ENCODE data around the gene SETD5. TPM values are rescaled to one million over a fixed set of nuclear protein-coding genes. Genes with fewer than 3 reads are reported as not detected.

The SETD5 gene
- total RNA-seq, 1 donor from 2014 or later, result 124 TPM

DNA sequence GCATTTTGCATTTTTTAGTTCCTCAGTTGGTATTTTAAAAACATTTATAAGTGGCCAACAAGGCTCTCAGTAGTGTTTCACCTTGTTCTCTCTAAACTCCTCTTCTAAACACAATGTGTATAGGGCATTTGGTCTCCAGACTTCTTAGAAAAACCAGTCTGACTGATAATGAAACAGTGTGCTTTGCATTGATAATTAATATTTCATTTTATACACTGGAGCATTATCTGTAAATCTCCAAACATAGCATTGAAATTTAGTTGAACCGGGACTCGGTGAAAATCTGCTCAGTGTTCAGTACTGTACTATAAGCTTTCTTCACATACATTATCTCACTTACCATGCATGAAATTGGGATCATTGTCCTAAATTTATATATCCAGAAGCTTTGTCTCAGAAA lies 53.6 kb downstream of the SETD5 start:
- H3K27me3 ChIP-seq, result no peaks in the 10 kb centered on the region
- TF ChIP-seq, protein P1, sequence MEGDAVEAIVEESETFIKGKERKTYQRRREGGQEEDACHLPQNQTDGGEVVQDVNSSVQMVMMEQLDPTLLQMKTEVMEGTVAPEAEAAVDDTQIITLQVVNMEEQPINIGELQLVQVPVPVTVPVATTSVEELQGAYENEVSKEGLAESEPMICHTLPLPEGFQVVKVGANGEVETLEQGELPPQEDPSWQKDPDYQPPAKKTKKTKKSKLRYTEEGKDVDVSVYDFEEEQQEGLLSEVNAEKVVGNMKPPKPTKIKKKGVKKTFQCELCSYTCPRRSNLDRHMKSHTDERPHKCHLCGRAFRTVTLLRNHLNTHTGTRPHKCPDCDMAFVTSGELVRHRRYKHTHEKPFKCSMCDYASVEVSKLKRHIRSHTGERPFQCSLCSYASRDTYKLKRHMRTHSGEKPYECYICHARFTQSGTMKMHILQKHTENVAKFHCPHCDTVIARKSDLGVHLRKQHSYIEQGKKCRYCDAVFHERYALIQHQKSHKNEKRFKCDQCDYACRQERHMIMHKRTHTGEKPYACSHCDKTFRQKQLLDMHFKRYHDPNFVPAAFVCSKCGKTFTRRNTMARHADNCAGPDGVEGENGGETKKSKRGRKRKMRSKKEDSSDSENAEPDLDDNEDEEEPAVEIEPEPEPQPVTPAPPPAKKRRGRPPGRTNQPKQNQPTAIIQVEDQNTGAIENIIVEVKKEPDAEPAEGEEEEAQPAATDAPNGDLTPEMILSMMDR (IDR thresholded peaks at IDR 0.05), result no peak
- H3K9me3 ChIP-seq, result no peaks in the 10 kb centered on the region
- no peak for ATAC-seq
- no peaks in the 10 kb centered on the region for H3K4me1 ChIP-seq
- H3K4me3 ChIP-seq, result no peak overlapping the region
- no peak for DNase-seq
- no peak overlapping the region for H3K27ac ChIP-seq
- intact Hi-C loops (cut with DNase I), result no loop called here
- peaks cover 96% of the 10 kb centered on the region for H3K36me3 ChIP-seq

GRCh38 chr3:9452417-9452816 lies 55.0 kb downstream of the SETD5 start:
- intact Hi-C loops (cut with DNase I), result no loop called here
- H3K27me3 ChIP-seq, result no peaks in the 10 kb centered on the region
- no peak overlapping the region for H3K4me3 ChIP-seq
- H3K36me3 ChIP-seq, result peaks cover 96% of the 10 kb centered on the region
- H3K4me1 ChIP-seq, result no peaks in the 10 kb centered on the region
- no peak overlapping the region for H3K27ac ChIP-seq
- DNase-seq (no peak), ATAC-seq (no peak)
- H3K9me3 ChIP-seq, result no peaks in the 10 kb centered on the region
- TF ChIP-seq, protein P1 (IDR thresholded peaks at IDR 0.05), result no peak

GRCh38 chr3:9455596-9456131 lies 58.2 kb downstream of the SETD5 start:
- no peak for ATAC-seq
- Histone ChIP-seq H3K9me3 (no peaks in the 10 kb centered on the region), H3K27ac (no peak overlapping the region), H3K27me3 (no peaks in the 10 kb centered on the region), H3K36me3 (peaks cover 96% of the 10 kb centered on the region), H3K4me3 (no peak overlapping the region), H3K4me1 (no peaks in the 10 kb centered on the region)
- intact Hi-C loops (cut with DNase I), result no loop called here
- DNase-seq, result no peak
- TF ChIP-seq, protein P1 (IDR thresholded peaks at IDR 0.05), result no peak

DNA sequence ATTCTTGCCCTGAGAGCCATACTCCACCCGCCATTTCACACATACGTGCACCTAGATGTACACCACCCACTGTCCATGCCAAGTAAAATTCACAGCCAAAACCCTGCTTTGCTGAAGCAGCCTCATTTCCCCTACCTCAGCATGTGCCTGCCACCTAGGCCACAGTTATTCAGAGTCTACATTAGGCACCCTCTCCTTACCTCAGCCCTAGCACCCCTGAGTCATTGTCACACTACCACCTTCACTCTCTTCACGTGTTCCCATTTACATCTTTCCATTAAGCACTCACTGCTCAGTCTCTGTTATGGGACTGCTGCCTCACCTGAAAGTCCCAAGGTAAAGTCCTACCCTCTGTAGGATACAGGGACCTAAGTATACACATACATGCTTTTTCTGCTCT lies 70.0 kb downstream of the SETD5 start:
- no peak overlapping the region for H3K27ac ChIP-seq
- peaks cover 100% of the 10 kb centered on the region for H3K36me3 ChIP-seq
- H3K27me3 ChIP-seq, result no peaks in the 10 kb centered on the region
- TF ChIP-seq, protein P1 (IDR thresholded peaks at IDR 0.05), result no peak
- H3K9me3 ChIP-seq, result no peaks in the 10 kb centered on the region
- H3K4me1 ChIP-seq, result no peaks in the 10 kb centered on the region
- H3K4me3 ChIP-seq, result no peak overlapping the region
- DNase-seq (no peak), ATAC-seq (no peak)
- intact Hi-C loops (cut with DNase I), result loop anchor here (10.0 kb wide), 1 partner anchor 83 kb away; no protein-coding TSS in a partner anchor

- Histone ChIP-seq H3K4me3 (no peak overlapping the region), H3K27me3 (no peaks in the 10 kb centered on the region), H3K27ac (no peak overlapping the region), H3K4me1 (no peaks in the 10 kb centered on the region), H3K36me3 (peaks cover 100% of the 10 kb centered on the region), H3K9me3 (no peaks in the 10 kb centered on the region)
- intact Hi-C loops (cut with DNase I), result loop anchor here (10.0 kb wide), 1 partner anchor 84 kb away; no protein-coding TSS in a partner anchor
- no peak for ATAC-seq
- no peak for DNase-seq
- TF ChIP-seq, protein P1 (IDR thresholded peaks at IDR 0.05), result no peak
These were observed 71.0 kb downstream of the SETD5 start for GRCh38 chr3:9468460-9468859.

DNA sequence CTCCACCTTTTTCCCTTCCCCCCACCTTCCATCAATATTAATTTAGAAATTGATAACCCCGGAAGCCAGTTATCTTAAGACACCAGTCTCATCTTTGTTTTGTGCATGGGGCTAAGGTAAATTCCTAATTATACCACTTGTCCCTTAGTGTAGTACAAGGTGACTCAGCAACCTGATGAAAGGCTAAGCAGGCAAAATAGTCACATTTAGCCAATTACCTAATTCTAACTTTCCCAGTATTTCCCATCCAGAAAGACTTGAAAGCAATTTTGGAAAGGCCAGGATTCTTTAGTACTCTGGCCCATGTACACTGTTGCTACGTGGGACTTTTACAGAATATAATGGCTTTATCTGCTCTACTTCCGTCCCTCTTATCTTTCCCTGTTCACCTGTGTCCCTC lies 72.6 kb downstream of the SETD5 start:
- ATAC-seq (no peak), DNase-seq (no peak)
- H3K36me3 ChIP-seq, result peaks cover 100% of the 10 kb centered on the region
- TF ChIP-seq, protein P1 (IDR thresholded peaks at IDR 0.05), result no peak
- H3K27me3 ChIP-seq, result no peaks in the 10 kb centered on the region
- H3K4me1 ChIP-seq, result no peaks in the 10 kb centered on the region
- H3K4me3 ChIP-seq, result no peak overlapping the region
- H3K27ac ChIP-seq, result no peak overlapping the region
- H3K9me3 ChIP-seq, result no peaks in the 10 kb centered on the region
- intact Hi-C loops (cut with DNase I), result loop anchor here (10.0 kb wide), 1 partner anchor 85 kb away; no protein-coding TSS in a partner anchor

All from upper lobe of right lung (tissue), 1 donor.